Activated T-helper 1 cell treated with Interleukin-2 at 50 U/mL for 16 hours (primary cell): ENCODE data around the gene OS9.
"Not testable (repeated sequence)": the region's sequence is repeated elsewhere in the genome, so short reads cannot be mapped to it uniquely, and the experiment has no call there.

ENCODE experiments used
- DNase-seq: peaks from one replicate; pipeline ENCODE4 v3.0.0-alpha.2; 2020; ENCODE audit warnings: low read depth

Gene OS9

DNA sequence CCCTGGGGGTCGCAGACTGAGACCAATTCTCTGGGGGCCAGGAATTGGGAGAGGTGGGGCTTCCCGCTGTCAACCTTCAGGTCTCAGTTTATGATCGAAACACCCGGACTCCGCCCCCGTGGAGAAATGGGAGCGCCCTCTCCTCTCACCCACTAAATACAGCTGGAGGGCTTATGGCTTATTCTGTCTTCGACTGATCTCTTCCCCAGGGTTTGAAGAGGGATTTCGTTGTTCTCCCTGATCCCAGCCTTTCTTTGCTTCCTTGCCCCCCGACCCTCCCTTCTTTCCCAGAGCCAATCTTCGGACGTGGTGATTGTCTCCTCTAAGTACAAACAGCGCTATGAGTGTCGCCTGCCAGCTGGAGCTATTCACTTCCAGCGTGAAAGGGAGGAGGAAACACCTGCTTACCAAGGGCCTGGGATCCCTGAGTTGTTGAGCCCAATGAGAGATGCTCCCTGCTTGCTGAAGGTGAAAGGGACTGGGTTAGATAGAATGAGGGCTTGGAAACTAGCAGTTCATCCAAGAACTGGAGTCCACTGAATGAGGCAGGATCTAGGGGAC is 607 bp downstream of the OS9 start:
- DNase-seq, result no peak

- DNase-seq, result no peak
These were observed 2.0 kb downstream of the OS9 start for GRCh38 chr12:57695770-57696432.

GRCh38 chr12:57697076-57697475 is 3.1 kb downstream of the OS9 start:
- no peak for DNase-seq

DNA sequence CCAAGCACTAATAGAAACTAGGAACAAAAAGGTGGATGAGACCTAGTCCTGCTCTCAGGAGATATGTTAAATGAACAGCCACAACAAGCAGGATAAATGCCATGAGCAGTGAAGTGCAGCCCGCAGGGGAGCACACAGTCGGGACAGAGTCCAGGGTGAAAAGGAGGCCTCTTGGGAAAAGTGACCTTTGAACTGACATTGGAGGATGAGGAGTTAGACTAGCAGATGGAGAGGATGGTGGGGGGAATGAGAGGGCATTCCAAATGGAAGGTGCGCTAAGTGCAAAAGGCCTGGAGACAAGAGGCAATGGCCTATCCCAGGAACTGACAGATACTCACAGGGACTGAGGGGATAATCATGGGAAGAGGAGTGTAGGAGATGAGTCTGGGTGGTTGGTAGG is 4.5 kb downstream of the OS9 start:
- no peak for DNase-seq

- DNase-seq, result no peak
These were observed 6.4 kb downstream of the OS9 start for GRCh38 chr12:57700317-57700716.

GRCh38 chr12:57707250-57707649 is 13.3 kb downstream of the OS9 start:
- DNase-seq, result no peak

DNA sequence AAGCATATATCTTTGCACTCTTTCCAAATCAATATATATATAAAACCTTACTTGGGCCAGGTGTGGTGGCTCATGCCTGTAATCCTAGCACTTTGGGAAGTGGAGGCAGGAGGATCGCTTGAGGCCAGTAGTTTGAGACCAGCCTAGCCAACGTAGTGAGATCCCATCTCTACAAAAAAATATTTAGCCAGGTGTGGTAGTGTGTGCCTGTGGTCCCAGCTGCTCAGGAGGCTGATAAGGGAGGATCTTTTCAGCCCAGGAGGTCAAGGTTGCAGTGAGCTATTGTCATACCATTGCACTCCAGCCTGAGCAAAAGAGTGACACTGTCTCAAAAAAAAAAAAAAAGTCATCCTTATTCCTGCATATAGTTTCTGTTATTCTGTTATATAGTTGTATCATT is 14.4 kb downstream of the OS9 start:
- DNase-seq, result no peak

- no peak for DNase-seq
These were observed 18.8 kb downstream of the OS9 start for GRCh38 chr12:57712701-57713100.

DNA sequence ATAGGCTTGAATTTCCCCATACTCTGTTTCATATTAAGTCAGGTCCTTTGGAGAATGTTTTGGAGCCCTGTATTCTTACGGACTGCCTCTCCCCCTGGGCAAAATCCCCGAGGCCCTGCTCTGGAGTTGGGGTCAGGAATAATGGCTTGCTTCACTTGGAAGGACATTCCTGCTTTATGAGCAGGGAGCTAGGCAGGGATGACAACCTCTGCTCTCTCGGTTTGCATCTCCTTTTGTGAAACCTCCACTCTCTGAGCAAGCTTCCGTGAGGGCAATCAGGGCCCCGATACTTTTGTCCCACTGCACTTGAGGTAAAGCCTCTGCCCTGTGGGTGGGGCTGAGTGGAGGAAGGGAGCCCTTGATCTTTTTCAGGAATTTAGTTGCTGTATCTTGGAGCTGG is 19.3 kb downstream of the OS9 start:
- no peak for DNase-seq

DNA sequence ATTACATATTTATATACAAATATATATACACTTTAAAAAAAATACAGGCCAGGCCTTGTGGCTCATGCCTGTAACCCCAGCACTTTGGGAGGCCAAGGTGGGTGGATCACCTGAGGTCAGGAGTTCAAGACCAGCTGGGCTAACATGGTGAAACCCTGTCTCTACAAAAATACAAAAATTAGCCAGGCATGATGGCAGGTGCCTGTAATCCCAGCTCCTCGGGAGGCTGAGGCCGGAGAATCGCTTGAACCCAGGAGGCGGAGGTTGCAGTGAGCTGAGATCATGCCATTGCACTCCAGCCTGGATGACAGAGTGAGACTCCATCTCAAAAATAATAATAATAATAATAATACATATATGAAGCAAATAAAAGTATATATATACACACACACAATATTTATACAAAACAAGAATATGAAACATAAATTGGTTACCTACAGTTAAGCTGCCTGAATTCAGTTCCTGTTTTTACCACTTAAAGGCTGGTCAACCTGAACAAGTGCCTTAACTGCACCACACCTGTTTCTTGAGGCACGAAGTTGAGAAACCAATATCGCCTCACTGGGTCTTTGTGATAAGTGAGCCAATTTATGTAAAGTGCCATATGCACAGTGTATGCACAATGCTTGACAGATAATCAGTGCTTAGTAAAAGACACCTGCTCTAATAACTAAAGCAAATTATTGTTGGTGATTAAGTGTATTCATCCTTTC is 21.3 kb downstream of the OS9 start:
- not testable (repeated sequence) for DNase-seq

DNA sequence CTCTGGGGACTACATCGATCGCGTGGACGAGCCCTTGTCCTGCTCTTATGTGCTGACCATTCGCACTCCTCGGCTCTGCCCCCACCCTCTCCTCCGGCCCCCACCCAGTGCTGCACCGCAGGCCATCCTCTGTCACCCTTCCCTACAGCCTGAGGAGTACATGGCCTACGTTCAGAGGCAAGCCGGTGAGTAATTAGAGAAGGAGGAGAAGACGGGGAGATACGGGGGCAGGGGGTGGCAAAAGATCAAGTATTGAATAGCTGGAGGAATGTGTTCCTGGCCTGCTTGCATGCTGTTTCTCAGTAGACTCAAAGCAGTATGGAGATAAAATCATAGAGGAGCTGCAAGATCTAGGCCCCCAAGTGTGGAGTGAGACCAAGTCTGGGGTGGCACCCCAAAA is 21.9 kb downstream of the OS9 start:
- DNase-seq, result no peak

DNA sequence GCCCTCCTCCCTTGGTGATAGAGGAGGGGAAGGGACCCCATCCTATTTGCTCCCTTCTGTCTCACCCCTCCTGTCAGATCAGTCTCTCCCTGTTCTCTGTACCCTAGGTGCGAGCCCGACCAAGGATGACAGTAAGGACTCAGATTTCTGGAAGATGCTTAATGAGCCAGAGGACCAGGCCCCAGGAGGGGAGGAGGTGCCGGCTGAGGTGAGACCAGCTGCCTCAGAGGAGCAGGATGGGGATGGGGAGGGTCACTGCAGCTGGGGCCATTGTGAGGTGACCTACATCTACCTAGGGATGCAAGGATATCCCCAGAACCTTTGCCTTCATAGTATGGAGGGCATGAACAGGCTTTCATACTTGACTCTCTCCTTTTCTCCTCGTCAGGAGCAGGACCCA is 22.4 kb downstream of the OS9 start:
- DNase-seq, result no peak

DNA sequence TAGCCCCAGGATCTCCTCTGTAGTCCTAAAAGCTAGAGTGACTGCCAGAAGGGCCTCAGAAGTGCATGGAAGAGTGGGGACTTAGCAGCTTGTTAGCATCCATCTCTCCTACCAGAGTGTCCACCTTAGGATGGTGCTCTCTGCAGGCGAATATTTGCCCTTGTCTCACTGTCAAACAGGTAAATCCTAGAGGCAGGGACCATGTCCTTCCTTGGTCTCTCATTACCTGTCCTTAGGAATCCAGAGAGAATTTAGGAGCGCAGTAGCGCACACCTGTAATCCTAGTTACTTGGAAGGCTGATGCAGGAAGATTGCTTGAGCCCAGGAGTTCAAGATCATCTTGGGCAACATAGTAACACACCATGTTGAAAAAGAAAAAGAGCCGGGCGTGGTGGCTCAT is 23.2 kb downstream of the OS9 start:
- no peak for DNase-seq

GRCh38 chr12:57717846-57718640 is 24.1 kb downstream of the OS9 start:
- DNase-seq, result no peak

DNA sequence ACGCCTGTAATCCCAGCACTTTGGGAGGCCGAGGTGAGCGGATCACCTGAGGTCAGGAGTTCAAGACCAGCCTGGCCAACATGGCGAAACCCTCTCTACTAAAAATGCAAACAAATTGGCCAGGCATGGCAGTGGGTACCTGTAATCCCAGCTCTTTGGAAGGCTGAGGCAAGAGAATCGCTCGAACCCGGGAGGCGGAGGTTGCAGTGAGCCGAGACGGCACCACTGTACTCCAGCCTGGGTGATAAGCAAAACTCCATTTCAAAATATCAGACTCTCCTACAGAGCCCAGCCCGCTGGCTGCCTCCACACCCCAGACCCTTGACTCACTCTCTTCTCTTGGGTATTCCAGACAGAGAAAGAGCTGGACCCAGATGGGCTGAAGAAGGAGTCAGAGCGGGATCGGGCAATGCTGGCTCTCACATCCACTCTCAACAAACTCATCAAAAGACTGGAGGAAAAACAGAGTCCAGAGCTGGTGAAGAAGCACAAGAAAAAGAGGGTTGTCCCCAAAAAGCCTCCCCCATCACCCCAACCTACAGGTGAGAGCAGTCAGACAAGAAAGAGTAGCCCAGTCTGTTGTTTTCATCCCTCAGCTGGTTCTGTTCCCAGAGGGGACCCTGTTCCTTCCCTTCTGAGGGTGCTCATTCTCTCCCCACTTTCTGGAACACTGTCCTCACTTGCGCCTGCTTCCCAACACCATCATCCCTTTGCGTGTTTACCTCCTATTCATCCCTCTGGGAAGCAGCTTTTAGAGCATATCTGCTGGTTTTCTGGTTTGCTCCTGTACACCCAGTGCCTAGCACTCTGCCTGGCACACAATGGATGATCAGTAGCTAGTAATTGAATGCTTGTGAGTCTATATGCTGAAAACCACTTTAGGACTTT is 25.0 kb downstream of the OS9 start:
- DNase-seq, result no peak

GRCh38 chr12:57719777-57720605 is 26.1 kb downstream of the OS9 start:
- no peak for DNase-seq

- DNase-seq, result no peak
These were observed 27.0 kb downstream of the OS9 start for GRCh38 chr12:57720606-57721595.

DNA sequence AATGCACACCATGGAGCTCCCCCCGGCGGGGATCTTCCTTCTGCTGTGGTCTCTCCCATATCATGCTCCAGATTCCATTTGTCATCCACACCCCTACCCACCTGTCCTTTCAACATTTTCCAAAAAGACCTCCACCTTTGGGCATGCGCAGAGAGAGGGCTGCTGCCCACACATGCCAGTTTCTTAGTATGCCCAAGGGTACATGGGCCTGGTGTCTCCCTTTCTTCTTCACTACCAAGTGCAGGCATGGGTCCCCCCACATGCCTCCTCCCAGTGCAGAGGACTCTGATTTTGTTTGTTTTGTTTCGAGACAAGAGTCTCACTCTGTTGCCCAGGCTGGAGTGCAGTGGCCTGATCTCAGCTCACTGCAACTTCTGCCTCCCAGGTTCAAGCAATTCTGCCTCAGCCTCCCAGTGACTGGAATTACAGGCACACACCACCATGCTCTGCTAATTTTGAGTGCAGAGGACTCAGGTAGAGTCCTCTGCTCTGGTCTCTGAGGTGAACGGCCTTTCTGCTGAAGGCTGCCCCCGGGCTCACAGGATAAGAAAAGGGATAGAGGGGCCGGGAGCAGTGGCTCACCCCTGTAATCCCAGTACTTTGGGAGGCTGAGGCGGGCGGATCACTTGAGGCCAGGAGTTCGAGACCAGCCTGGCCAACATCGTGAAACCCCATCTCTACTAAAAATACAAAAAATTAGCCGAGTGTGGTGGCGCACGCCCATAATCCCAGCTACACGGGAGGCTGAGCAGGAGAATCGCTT is 28.1 kb downstream of the OS9 start:
- DNase-seq, result not testable (repeated sequence)
